ENCODE data around the gene ASB4.

Gene ASB4

DNA sequence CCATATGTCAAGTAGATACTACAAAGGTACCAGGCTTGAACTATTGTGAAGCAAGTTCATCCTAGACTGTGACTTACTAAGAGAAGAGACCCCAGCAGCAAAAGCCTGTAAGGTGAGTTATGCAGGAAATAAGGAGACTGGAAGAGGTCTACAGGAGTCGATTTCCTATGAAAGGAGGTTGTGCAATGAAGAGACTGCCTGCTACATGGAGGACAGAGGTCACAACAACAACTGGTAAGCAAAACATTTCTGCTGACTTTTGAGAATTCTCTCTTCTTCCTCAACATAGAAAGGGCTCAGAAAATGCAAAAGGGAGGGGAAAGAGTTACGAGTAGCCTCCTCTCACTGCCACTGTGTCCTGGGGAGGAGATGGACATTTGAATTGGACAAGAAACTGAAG, 68.2 kb downstream of the ASB4 start:
- DNase-seq (ENCODE audit: low read depth) = no peak

DNA sequence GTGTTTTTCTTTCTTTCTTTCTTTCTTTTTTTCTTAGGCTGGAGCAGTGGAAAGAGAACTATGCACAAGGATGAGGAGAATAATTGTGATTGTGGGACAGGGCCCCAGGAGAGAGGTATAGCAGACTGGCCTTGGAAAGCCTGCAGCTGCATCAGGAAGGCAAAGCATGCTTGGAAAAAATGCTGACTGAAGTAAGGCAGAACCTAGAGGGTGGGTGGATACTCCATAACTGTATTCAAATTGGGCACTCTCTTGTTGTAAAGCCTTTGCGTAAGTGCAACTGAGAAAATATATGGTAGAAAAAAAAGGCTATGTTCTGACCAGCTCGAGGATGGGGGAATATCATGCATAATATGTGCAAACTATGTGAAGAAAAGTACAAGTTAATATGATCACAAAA, 71.0 kb downstream of the ASB4 start:
- DNase-seq (ENCODE audit: low read depth) = no peak

DNA sequence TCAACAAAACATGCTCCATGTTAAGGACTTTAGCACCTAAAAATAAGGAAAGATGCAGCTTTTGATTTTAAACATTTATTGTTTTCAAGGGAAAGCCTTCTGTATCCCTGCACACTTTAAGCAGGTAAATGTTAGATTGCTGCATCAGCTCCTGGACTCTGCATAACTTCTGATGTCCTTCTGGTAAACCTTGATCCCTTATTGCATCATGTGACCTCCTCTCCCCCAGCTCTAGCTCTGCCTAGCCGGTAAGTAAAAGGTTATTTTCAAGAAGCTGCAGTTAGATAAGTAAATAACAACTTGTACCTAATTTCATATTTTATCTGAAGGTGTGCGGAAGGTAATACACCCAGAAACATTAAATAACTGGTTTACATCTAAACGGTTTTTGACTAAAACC, 73.1 kb downstream of the ASB4 start:
- no peak for DNase-seq (ENCODE audit: low read depth)

DNA sequence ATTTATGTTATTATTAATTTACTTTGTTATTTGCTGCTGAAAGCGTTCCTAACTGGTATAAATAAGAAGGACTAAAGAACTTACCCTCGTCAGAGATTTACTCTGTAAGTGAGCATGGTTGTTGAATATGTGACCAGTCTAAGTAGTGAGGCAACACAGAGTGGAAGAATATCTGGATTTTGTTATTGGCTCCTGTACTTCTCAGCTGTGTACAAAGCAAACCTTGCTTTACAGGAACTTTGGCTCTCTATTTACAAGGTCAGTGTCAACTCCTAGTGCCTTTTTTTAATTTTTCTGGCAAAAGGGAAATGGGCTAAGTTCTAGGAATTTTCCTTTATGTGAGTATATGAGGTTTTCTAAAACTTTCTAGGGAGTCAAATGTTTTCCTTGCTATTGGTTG, 74.9 kb downstream of the ASB4 start:
- no peak for DNase-seq (ENCODE audit: low read depth)

DNA sequence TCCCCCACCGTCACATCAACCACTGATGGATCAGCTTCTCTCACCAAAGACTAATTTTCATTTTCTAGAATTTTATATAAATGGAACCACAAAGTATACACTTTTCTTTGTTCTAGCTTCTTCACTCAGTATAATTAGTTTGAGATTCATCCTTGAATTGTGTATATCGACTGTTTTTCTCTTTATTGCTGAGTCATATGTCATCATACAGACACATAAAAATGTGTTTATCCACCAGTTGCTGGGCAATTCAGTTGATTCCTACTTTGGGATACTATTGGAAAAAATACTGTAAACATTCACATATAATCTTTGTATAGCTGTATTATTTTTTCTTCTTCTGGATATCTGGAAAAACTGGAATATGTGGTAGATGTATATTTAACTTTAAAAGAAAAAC, 84.0 kb downstream of the ASB4 start:
- no peak for DNase-seq (ENCODE audit: low read depth)

DNA sequence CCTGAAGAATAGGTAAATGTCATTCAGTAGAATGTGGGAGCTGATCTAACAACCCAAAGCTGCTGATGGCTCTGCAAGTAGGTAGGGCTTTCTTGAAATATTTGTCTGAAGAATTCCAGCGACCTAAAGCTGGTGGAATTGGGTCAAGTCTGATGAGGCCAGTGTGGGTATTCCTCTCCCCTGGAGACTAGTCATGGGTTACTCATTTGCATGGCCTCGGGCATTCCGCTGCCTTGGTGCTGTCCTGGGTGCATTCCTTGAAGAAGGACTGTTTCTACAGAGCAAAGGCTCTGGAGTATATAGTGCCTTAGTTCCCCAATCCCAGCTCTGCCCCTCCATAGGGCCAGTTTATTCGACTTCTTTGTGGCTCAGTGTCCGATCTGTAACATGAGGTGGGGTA, 91.4 kb downstream of the ASB4 start:
- DNase-seq (ENCODE audit: low read depth) = no peak

DNA sequence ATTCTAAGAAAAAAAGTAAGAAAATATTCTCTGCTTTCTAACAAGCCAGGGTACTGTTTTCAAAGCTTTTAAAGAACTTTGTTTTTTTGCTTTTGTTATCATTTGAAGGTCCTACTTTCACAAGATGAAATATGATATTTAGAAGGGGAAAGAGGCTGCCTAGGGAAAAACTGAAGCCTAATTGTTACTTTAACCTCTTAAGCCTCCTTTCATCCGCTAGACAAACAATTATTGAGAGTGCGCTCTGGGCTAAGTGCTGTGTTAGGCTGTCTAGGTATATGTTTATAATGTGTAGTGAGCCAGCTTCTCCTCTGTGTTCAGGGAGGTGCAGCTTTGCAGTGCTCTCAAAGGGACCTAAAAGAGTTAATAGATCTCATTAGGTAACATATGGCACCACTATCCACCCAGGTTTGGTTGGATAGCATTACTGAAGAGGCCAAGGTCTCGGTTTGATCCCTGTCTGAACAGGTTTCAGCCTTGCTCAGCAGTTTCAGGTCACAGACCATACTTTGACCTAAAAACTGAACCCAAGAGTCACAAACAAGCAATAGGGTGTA, 92.6 kb downstream of the ASB4 start:
- no peak for DNase-seq (ENCODE audit: low read depth)

DNA sequence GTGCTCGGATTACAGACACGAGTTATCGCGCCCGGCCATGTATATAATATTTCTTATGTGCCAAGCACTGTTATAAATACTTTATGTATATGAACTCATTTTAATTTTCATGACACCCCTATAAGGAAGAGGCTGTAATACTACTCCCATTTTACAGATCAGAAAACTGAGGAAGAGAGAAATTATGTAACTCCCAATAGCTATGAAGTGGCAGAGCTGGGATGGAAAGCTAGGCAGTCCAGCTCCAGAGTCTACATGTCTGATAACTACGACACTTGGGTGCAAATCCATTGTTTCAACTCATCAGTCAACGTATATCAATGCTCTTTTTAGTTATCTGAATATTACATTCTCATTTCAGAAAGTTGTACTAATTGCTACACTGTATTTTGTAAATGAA, 93.6 kb downstream of the ASB4 start:
- no peak for DNase-seq (ENCODE audit: low read depth)

DNA sequence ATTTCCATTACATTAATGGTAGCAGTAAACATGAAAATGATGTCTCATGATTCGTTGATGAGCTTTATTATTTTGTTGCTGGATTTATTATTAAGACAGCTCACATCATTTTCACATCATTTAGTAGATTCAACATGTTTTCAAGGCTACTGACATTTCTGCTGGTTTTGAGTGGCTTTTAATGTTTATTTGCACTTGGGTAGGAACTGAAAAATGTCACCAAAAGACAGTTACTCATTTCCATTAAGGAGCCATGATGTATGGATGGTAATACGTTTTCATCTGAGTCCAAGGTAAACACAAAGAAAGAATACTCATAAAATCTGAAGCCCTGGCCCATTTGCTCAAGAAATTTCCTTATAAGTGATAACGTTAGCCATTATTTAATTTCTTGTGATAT, 95.7 kb downstream of the ASB4 start:
- DNase-seq (ENCODE audit: low read depth) = no peak

DNA sequence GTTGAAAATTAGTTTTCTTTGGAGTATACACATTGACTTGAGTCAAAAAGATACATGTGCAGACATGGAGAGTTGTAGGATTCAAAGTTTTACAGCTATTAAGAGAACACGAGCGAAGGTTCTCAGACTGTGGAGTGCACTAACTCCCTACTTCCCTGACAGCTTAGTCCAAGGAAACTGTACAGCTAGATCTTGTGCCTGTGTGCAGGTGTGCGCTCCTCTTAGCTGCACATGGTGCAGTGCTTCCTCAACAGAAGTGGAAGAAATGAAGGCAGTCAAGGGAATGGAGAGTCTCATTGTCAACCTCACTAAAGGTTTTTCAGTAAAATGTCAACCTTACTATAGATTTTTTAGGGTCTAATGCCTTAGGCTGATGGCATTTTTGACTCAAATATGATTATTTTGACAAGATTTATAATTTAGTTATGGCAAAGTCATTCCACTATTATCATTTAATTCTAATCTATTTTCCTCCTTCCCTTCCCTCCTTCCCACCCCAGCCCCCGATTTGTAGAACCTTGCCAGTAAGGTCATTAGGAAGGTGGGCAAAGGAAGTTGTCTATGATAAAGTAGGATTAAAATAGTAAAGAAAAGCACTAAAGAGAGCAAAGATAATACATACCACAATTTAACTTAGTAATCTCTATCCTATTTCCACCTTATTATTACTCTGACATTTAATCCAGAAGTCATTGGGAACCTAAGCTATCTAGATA, 97.0 kb downstream of the ASB4 start:
- no peak for DNase-seq (ENCODE audit: low read depth)

DNA sequence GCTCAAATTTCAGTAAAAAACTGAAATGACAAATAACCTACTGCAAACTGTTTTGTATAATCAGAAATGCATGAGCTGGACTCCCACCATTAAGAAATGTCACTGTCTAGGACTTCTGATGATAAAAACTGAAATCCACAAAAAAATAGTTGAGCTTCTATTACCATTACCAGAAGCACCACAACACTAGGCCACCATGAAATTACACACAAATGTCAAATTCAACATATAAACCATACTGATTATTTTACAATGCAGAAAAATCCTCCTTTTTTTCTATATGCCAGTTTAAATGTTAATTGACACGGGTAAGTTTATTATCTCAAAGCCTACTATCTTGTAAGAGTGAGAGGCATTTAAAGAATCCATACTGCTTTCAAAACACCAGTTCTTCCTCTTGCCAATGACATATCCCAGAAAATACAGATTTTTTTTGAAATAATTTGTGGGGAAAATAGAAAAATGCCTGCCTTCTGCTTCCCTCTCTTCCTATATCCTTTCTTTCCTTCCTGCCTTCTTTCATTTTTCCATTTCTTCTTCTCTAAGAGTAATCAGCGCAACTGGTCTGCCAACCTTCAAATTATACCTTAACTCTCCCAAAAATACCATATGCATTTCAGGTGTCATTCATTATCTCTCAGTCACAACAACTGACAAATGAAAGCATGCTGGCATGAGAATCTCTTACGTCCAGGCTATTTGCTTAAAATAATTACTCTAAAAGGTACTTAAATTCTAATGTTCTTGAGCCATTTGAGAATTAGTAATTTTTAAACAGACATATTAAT, 98.3 kb downstream of the ASB4 start:
- no peak for DNase-seq (ENCODE audit: low read depth)

DNA sequence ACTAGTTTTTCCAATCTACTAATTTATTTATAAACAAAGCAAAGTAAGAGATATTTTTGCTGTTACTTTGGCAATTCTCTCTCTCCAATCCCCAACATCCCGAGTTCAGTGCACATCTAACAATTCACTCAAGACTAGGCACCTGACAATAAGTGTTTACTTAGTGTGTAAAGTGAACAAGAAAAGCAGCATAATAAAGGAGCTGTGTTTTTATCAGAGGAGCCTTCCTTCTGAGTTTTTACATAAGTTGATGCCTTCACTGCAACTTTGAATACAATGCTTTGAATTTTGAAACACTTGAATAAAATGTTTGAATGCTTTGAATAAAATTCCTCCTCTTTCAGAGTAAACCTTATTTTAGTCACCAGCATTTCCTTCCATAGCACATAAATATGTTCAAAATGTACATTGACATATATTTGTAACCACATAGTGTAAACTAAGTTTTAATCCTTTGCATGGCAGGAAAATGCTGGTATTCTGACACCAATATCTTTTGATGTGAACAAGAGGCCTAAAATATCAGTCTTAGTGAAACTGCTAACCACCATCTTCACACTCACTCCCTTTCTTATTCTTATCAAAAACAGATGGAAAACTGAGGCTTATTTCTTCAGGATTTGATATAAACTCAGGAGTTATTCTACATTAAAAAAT, 99.2 kb downstream of the ASB4 start:
- no peak for DNase-seq (ENCODE audit: low read depth)

DNA sequence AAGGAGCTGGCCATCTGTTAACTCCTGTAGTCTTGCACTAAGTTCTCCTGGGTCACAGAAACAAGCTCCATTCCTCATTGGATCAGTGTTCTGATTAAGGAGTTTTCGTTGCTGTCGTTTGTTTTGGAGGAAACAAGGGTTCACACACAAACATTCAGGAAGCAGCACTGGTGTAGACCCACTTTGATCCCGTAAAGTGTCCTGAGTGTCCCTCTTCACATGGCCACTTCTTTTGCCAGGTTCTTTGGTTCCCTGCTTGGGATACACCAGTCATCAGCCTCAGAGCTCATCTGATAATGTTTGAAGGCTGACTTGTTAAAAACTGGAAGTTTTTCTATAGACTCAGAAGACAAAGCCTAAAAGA, 99.7 kb downstream of the ASB4 start:
- DNase-seq (ENCODE audit: low read depth) = no peak

DNA sequence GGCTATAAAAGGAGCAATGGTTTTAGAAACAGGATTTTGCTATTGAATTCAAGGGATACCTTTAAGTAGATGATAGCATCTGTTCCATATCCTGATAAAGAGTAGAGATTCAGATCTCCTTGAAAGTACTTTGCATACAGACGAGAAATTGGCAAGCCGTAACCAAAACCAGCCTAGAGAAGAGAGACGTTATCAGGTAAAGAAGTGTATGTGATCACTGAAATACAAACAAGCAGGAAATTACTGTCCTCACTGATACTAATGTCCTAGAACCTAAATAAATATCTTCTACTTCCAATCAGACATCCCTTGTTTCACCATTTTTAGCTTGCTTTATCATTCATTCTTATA, 101.2 kb downstream of the ASB4 start:
- DNase-seq (ENCODE audit: low read depth) = no peak

DNA sequence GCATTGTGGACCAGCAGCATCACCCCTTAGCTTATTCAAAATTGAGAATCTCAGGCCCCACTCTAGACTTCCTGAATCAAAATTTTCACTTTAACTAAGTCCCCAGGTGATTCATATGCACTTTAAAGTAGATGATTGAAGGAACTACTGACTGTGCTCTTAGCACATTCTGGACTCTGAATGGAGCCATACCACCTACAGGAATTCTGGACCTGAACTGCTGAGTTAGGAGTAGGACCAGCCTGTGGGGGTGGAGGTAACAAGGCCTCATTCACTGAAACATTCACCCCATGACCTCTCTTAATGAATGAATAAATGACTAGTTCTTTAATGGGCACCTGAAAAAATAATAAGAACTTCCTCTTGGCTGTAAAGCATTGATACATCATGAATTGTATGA, 103.3 kb downstream of the ASB4 start:
- no peak for DNase-seq (ENCODE audit: low read depth)

DNA sequence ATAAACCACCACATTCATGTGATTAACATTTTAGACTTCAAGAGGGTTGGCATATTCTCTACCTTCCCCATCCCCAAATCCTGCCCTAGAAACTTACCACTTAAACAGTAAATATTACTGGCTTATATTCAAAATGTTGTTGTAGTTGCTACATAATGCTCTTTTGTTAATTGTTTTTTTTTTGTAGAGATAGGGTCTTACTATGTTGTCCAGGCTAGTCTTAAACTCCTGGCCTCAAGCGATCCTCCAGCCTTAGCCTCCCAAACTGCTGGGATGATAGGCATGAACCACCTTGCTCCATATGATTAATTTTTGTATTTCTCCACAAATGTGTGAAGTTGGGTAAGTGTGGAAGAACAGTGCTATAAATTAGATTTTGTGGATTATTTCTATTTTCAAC, 104.0 kb downstream of the ASB4 start:
- DNase-seq (ENCODE audit: low read depth) = no peak
